Mucosa of descending colon (tissue), 3 donors: Measurements from ENCODE around the gene CNGA3. TPM values are rescaled to one million over a fixed set of nuclear protein-coding genes. Genes with fewer than 3 reads are reported as not detected.

ENCODE experiments used
- ATAC-seq: fragments of 200-7000 bp; cut with Tn5 transposase; one replicate; pipeline ENCODE4 v1.9.1; 2020; ENCODE audit warnings: mild to moderate bottlenecking, moderate library complexity
- DNase-seq, 3 donors: peaks; one replicate each; pipeline ENCODE4 v3.0.0-alpha.2; 2020
- H3K36me3 ChIP-seq: fragments of 200-600 bp; one replicate; pipeline ENCODE4 v1.8.0; 2021; ENCODE audit warnings: low read depth, mild to moderate bottlenecking
- H3K4me1 ChIP-seq: fragments of 200-600 bp; one replicate; pipeline ENCODE4 v1.8.0; 2021; ENCODE audit warnings: low read depth, mild to moderate bottlenecking
- H3K4me3 ChIP-seq: fragments of 200-600 bp; one replicate; pipeline ENCODE4 v1.8.0; 2021; ENCODE audit warnings: mild to moderate bottlenecking
- H3K9me3 ChIP-seq: fragments of 200-600 bp; one replicate; pipeline ENCODE4 v1.8.0; 2021; ENCODE audit warnings: mild to moderate bottlenecking
- CTCF ChIP-seq: fragments of 200-600 bp; IDR thresholded peaks from one replicate; pipeline ENCODE4 v1.8.0; 2022; ENCODE audit warnings: antibody characterized with exemption, mild to moderate bottlenecking
- intact Hi-C, 2 donors: fragments of 100-400 bp; cut with DNase I in 1 of 2; cut with micrococcal nuclease in 1 of 2; formaldehyde crosslinking; loops; one replicate each; pipeline versions ENCODE4 v1.11.0 to v1.11.1; 2022; cut with DNase I, micrococcal nuclease
- total RNA-seq, 3 donors: library from RNA; stranded (reverse); fragmentation: NEBNext Ultra II Directional in 2 of 3; extraction: Animal tissue kit (Norgen Biotek cat#: 25700) in 2 of 3; gene quantifications; one replicate each; pipeline versions ENCODE4 v1.2.1 to v1.2.4, GENCODE V29; 2021 to 2023
- donor health status: DM: no; HTN: no; CAD: no; lungs with moderate emphysema.
- donor health status: DM: no; HTN: no; CAD: no.
- donor health status: DM: no; HTN: yes; CAD: no.

Gene CNGA3
- total RNA-seq, 3 donors from 2014 or later: 0.20 to 3.4 (median 0.63) TPM

DNA sequence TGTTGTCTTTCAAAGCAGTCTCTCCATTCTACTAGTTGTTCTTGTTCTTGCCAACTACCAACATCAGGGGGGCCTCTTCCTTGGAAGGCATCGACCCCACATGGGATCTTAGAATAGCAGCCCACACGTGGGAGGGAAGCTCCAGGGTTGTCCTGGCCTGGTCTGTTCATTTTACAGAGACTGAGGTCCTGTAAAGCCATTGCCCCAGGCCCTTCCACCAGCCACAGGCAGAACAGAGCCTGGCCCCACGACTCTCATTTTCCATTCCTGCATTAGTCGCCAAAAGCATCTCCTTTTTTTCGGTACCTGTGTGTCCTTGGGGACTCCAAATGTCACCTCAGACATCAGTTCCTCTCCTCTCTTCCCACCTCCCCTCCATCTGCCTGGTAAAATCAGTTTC lies 28.0 kb downstream of the CNGA3 start:
- intact Hi-C loops: no loop called here
- H3K9me3 ChIP-seq: no peaks in the 10 kb centered on the region

GRCh38 chr2:98374958-98375570 lies 28.8 kb downstream of the CNGA3 start:
- no peak for ATAC-seq
- no peak for DNase-seq
- H3K36me3 ChIP-seq: no peaks in the 10 kb centered on the region
- H3K4me1 ChIP-seq: no peaks in the 10 kb centered on the region
- no peak overlapping the region for H3K4me3 ChIP-seq
- no peaks in the 10 kb centered on the region for H3K9me3 ChIP-seq
- TF ChIP-seq CTCF: no peak
- intact Hi-C loops: no loop called here

More for the DNA sequence above, 28.0 kb downstream of the CNGA3 start:
- H3K4me3 ChIP-seq: no peak overlapping the region
- DNase-seq (no peak), ATAC-seq (no peak)
- no peaks in the 10 kb centered on the region for H3K36me3 ChIP-seq
- no peak for TF ChIP-seq CTCF
- H3K4me1 ChIP-seq: no peaks in the 10 kb centered on the region

DNA sequence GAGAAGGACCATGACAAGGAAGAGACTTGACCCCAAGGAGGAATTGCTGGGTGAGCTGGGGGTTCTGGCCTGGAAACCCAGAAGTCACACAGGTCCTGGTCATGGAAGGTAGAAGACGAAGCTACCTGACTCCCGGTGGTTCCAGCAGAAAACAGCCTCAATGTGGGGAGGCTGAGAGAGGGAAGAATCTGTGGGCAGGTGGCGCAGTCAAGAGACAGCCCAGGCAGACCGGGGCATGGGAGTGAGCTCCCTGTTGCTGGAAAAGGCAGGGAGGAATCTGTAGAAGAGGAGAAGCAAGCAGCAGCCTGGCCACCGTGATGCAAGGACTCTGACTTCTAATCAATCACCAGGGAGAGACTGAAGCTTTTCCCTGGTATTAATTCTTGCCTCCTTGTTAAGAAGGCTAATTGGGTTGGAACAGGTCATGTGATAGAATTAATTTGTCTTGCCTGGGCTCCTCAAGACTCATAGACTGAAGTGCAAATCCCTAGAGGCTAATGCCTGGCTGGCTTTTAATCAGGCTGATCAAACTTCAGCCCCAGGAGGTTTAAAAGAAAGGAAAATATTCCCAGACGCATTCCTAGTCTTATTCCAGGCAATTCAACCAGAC lies 30.1 kb downstream of the CNGA3 start:
- Histone ChIP-seq H3K9me3 (no peaks in the 10 kb centered on the region), H3K4me1 (no peaks in the 10 kb centered on the region), H3K4me3 (no peak overlapping the region), H3K36me3 (no peaks in the 10 kb centered on the region)
- no peak for TF ChIP-seq CTCF
- ATAC-seq (no peak), DNase-seq (no peak)
- intact Hi-C loops: no loop called here

DNA sequence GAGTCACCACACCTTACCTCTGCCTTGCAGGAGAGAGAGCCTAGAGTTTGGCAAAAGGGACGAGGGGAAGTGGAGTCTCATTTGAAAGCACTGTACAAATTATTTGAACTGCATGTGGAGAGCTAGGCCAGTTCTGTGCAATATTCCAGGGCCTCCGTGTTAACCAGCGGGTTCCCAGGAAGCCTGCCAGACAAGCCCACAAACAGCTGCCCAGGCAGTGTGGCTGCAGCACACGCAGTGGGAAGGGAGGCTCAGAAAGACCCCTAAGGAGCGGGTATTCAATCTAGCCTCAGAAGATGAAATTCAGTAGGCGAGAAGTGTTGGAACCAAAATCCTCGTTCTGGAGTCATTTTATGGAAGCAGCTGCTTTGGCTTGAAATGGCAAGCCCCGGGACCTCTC lies 30.7 kb downstream of the CNGA3 start:
- intact Hi-C loops: no loop called here
- no peaks in the 10 kb centered on the region for H3K4me1 ChIP-seq
- no peak overlapping the region for H3K4me3 ChIP-seq
- TF ChIP-seq CTCF: no peak
- no peaks in the 10 kb centered on the region for H3K36me3 ChIP-seq
- no peak for DNase-seq
- no peak for ATAC-seq
- H3K9me3 ChIP-seq: no peaks in the 10 kb centered on the region

- Histone ChIP-seq H3K9me3 (no peaks in the 10 kb centered on the region), H3K4me3 (no peak overlapping the region), H3K4me1 (no peaks in the 10 kb centered on the region), H3K36me3 (no peaks in the 10 kb centered on the region)
- intact Hi-C loops: no loop called here
- TF ChIP-seq CTCF: no peak
- ATAC-seq (no peak), DNase-seq (no peak)
Observed at GRCh38 chr2:98377544-98377943, 31.3 kb downstream of the CNGA3 start.
